Myocyte (in vitro differentiated cells): ENCODE data around the gene MED9. TPM values are rescaled to one million over a fixed set of nuclear protein-coding genes. Genes with fewer than 3 reads are reported as not detected.

Experiments
- DNase-seq: peaks from one replicate; pipeline ENCODE4 v3.0.0-alpha.2; 2012; ENCODE audit warnings: low read depth
- total RNA-seq: library from RNA; depleted of rRNA; stranded (reverse); fragments of >200 nt; gene quantifications from 2 replicates; pipeline ENCODE4 v1.2.3, GENCODE V29; 2014

The MED9 gene
- total RNA-seq, 1 donor from 2014 or later, result 22.4 TPM

GRCh38 chr17:17487998-17488397 lies 11.2 kb downstream of the MED9 start:
- DNase-seq, result no peak

- DNase-seq, result no peak
Measured at GRCh38 chr17:17491031-17491471, 14.3 kb downstream of the MED9 start.

- no peak for DNase-seq
Measured at GRCh38 chr17:17491546-17491988, 14.8 kb downstream of the MED9 start.

GRCh38 chr17:17492085-17492484 lies 15.3 kb downstream of the MED9 start:
- no peak for DNase-seq

- DNase-seq, result no peak
Measured at GRCh38 chr17:17492571-17492970, 15.8 kb downstream of the MED9 start.

- DNase-seq, result no peak
Measured at GRCh38 chr17:17493249-17493985, 16.6 kb downstream of the MED9 start.

GRCh38 chr17:17493986-17494466 lies 17.2 kb downstream of the MED9 start:
- no peak for DNase-seq

- no peak for DNase-seq
Measured at GRCh38 chr17:17494499-17494869, 17.7 kb downstream of the MED9 start.

- DNase-seq, result no peak
Measured at GRCh38 chr17:17494870-17495535, 18.2 kb downstream of the MED9 start.

GRCh38 chr17:17495536-17496188 lies 18.9 kb downstream of the MED9 start:
- DNase-seq, result no peak

GRCh38 chr17:17496189-17497064 lies 19.6 kb downstream of the MED9 start, which contains the start of gene RASD1:
RASD1 (minus strand) TSS chr17:17496395; CDS start chr17:17496181, 214 bp downstream.
- peak; percentile 85 for DNase-seq

- DNase-seq, result no peak
Measured at GRCh38 chr17:17497065-17497844, 20.5 kb downstream of the MED9 start.

GRCh38 chr17:17497845-17498520 lies 21.2 kb downstream of the MED9 start:
- DNase-seq, result no peak

GRCh38 chr17:17498606-17499301 lies 22.0 kb downstream of the MED9 start:
- no peak for DNase-seq

GRCh38 chr17:17499402-17500145 lies 22.8 kb downstream of the MED9 start:
- no peak for DNase-seq

GRCh38 chr17:17500999-17501605 lies 24.3 kb downstream of the MED9 start:
- DNase-seq, result no peak

GRCh38 chr17:17502741-17503565 lies 26.2 kb downstream of the MED9 start:
- DNase-seq, result no peak
